Measurements from ENCODE around the gene NPC2.

NPC2 gene

GRCh38 chr14:74526854-74527585 lies 33.9 kb upstream of the NPC2 start:
- H3K4me3 Mint-ChIP-seq: no peak overlapping the region
- no peaks in the 10 kb centered on the region for H3K36me3 Mint-ChIP-seq (ENCODE audit: low read depth)
- H3K9me3 Mint-ChIP-seq: no peaks in the 10 kb centered on the region
- H3K27me3 Mint-ChIP-seq: no peaks in the 10 kb centered on the region
- no peak overlapping the region for H3K27ac Mint-ChIP-seq
- no peaks in the 10 kb centered on the region for H3K4me1 Mint-ChIP-seq (ENCODE audit: low read depth)

- no peak overlapping the region for H3K4me3 Mint-ChIP-seq
- no peaks in the 10 kb centered on the region for H3K4me1 Mint-ChIP-seq (ENCODE audit: low read depth)
- no peaks in the 10 kb centered on the region for H3K27me3 Mint-ChIP-seq
- H3K9me3 Mint-ChIP-seq: no peaks in the 10 kb centered on the region
- H3K27ac Mint-ChIP-seq: no peak overlapping the region
- H3K36me3 Mint-ChIP-seq (ENCODE audit: low read depth): no peaks in the 10 kb centered on the region
Observed at GRCh38 chr14:74525361-74525851, 32.3 kb upstream of the NPC2 start.

- Mint-ChIP-seq H3K27me3 (no peaks in the 10 kb centered on the region), H3K27ac (no peak overlapping the region), H3K4me3 (no peak overlapping the region), H3K9me3 (no peaks in the 10 kb centered on the region), H3K36me3 (ENCODE audit: low read depth) (no peaks in the 10 kb centered on the region), H3K4me1 (ENCODE audit: low read depth) (no peaks in the 10 kb centered on the region)
Observed at GRCh38 chr14:74524812-74525135, 31.7 kb upstream of the NPC2 start.

GRCh38 chr14:74524076-74524811 lies 31.1 kb upstream of the NPC2 start:
- Mint-ChIP-seq H3K36me3 (ENCODE audit: low read depth) (no peaks in the 10 kb centered on the region), H3K9me3 (no peaks in the 10 kb centered on the region), H3K4me1 (ENCODE audit: low read depth) (no peaks in the 10 kb centered on the region), H3K4me3 (no peak overlapping the region), H3K27ac (no peak overlapping the region), H3K27me3 (no peaks in the 10 kb centered on the region)

GRCh38 chr14:74522740-74523139 lies 29.6 kb upstream of the NPC2 start:
- Mint-ChIP-seq H3K27me3 (no peaks in the 10 kb centered on the region), H3K4me3 (no peak overlapping the region), H3K36me3 (ENCODE audit: low read depth) (no peaks in the 10 kb centered on the region), H3K9me3 (no peaks in the 10 kb centered on the region), H3K27ac (no peak overlapping the region), H3K4me1 (ENCODE audit: low read depth) (no peaks in the 10 kb centered on the region)

GRCh38 chr14:74521756-74522155 lies 28.7 kb upstream of the NPC2 start:
- Mint-ChIP-seq H3K9me3 (no peaks in the 10 kb centered on the region), H3K36me3 (ENCODE audit: low read depth) (no peaks in the 10 kb centered on the region), H3K27me3 (no peaks in the 10 kb centered on the region), H3K4me1 (ENCODE audit: low read depth) (no peaks in the 10 kb centered on the region), H3K27ac (no peak overlapping the region), H3K4me3 (no peak overlapping the region)

- Mint-ChIP-seq H3K9me3 (no peaks in the 10 kb centered on the region), H3K4me3 (no peak overlapping the region), H3K27me3 (peaks cover 11% of the 10 kb centered on the region), H3K36me3 (ENCODE audit: low read depth) (no peaks in the 10 kb centered on the region), H3K4me1 (ENCODE audit: low read depth) (peaks cover 8% of the 10 kb centered on the region), H3K27ac (no peak overlapping the region)
Observed at GRCh38 chr14:74519316-74520074, 26.4 kb upstream of the NPC2 start.

- no peaks in the 10 kb centered on the region for H3K36me3 Mint-ChIP-seq (ENCODE audit: low read depth)
- no peak overlapping the region for H3K27ac Mint-ChIP-seq
- peaks cover 13% of the 10 kb centered on the region for H3K4me1 Mint-ChIP-seq (ENCODE audit: low read depth)
- H3K9me3 Mint-ChIP-seq: no peaks in the 10 kb centered on the region
- H3K27me3 Mint-ChIP-seq: peaks cover 17% of the 10 kb centered on the region
- no peak overlapping the region for H3K4me3 Mint-ChIP-seq
Observed at GRCh38 chr14:74518221-74518620, 25.1 kb upstream of the NPC2 start.

- no peak overlapping the region for H3K27ac Mint-ChIP-seq
Observed at GRCh38 chr14:74517731-74518130, 24.6 kb upstream of the NPC2 start.

GRCh38 chr14:74516451-74517160 lies 23.5 kb upstream of the NPC2 start:
- peaks cover 13% of the 10 kb centered on the region for H3K4me1 Mint-ChIP-seq (ENCODE audit: low read depth)
- H3K9me3 Mint-ChIP-seq: no peaks in the 10 kb centered on the region
- H3K27ac Mint-ChIP-seq: no peak overlapping the region
- no peak overlapping the region for H3K4me3 Mint-ChIP-seq
- H3K36me3 Mint-ChIP-seq (ENCODE audit: low read depth): no peaks in the 10 kb centered on the region
- H3K27me3 Mint-ChIP-seq: peaks cover 22% of the 10 kb centered on the region

More at GRCh38 chr14:74517731-74518130, 24.6 kb upstream of the NPC2 start:
- Mint-ChIP-seq H3K27me3 (peaks cover 20% of the 10 kb centered on the region), H3K4me3 (no peak overlapping the region), H3K4me1 (ENCODE audit: low read depth) (peaks cover 13% of the 10 kb centered on the region), H3K9me3 (no peaks in the 10 kb centered on the region), H3K36me3 (ENCODE audit: low read depth) (no peaks in the 10 kb centered on the region)

- no peaks in the 10 kb centered on the region for H3K9me3 Mint-ChIP-seq
Observed at GRCh38 chr14:74515891-74516412, 22.8 kb upstream of the NPC2 start.

GRCh38 chr14:74514471-74514941 lies 21.4 kb upstream of the NPC2 start:
- Mint-ChIP-seq H3K4me3 (no peak overlapping the region), H3K27ac (no peak overlapping the region), H3K27me3 (peaks cover 22% of the 10 kb centered on the region), H3K4me1 (ENCODE audit: low read depth) (peaks cover 13% of the 10 kb centered on the region), H3K9me3 (no peaks in the 10 kb centered on the region), H3K36me3 (ENCODE audit: low read depth) (no peaks in the 10 kb centered on the region)

More at GRCh38 chr14:74515891-74516412, 22.8 kb upstream of the NPC2 start:
- Mint-ChIP-seq H3K4me1 (ENCODE audit: low read depth) (peaks cover 13% of the 10 kb centered on the region), H3K36me3 (ENCODE audit: low read depth) (no peaks in the 10 kb centered on the region), H3K27ac (no peak overlapping the region), H3K27me3 (peaks cover 22% of the 10 kb centered on the region), H3K4me3 (no peak overlapping the region)

GRCh38 chr14:74511966-74512830 lies 19.1 kb upstream of the NPC2 start:
- H3K27me3 Mint-ChIP-seq: peaks cover 22% of the 10 kb centered on the region
- H3K4me1 Mint-ChIP-seq (ENCODE audit: low read depth): peaks cover 13% of the 10 kb centered on the region
- H3K4me3 Mint-ChIP-seq: no peak overlapping the region
- H3K9me3 Mint-ChIP-seq: no peaks in the 10 kb centered on the region
- no peak overlapping the region for H3K27ac Mint-ChIP-seq
- H3K36me3 Mint-ChIP-seq (ENCODE audit: low read depth): no peaks in the 10 kb centered on the region
